Fibroblast of lung (primary cell): ENCODE measurements around the gene HMG20B. TPM values are rescaled to one million over a fixed set of nuclear protein-coding genes. Genes with fewer than 3 reads are reported as not detected.

Source experiments
- DNase-seq, 2 donors: peaks; one replicate each; pipeline versions ENCODE4 v3.0.0 to v3.0.0-alpha.2; 2010; ENCODE audit warnings: low read depth in 2 of 2
- H2AFZ ChIP-seq: 2 replicates; pipeline ENCODE4 v1.5.1; 2012; ENCODE audit warnings: low read length, control low read depth, inconsistent platforms
- H3K27ac ChIP-seq: 2 replicates; pipeline ENCODE4 v1.5.1; 2011; ENCODE audit warnings: low read length, control low read depth; ENCODE audit not compliant: insufficient read depth
- H3K27me3 ChIP-seq: 2 replicates; pipeline ENCODE4 v1.5.1; 2011; ENCODE audit warnings: mild to moderate bottlenecking, low read length; ENCODE audit not compliant: control insufficient read depth, insufficient read depth
- H3K36me3 ChIP-seq: 2 replicates; pipeline ENCODE4 v1.5.1; 2011; ENCODE audit warnings: low read length; ENCODE audit not compliant: control insufficient read depth, insufficient read depth
- H3K4me1 ChIP-seq: 2 replicates; pipeline ENCODE4 v1.5.1; 2011; ENCODE audit warnings: low read length; ENCODE audit not compliant: control insufficient read depth, insufficient read depth; ENCODE audit errors: extremely low read depth
- H3K4me2 ChIP-seq: 2 replicates; pipeline ENCODE4 v1.5.1; 2011; ENCODE audit warnings: low read length, control low read depth; ENCODE audit not compliant: insufficient read depth; ENCODE audit errors: extremely low read depth
- H3K4me3 ChIP-seq, 4 experiments: fragments of 200-600 bp in 1 of 4; sonication (generic) in 1 of 4; replicated peaks in 1 of 4; 2 replicates each; pipeline ENCODE4 v1.5.1; 2011 to 2016; ENCODE audit warnings: low read length in 4 of 4, low read depth in 3 of 4, mild to moderate bottlenecking in 3 of 4, control low read depth in 2 of 4, inconsistent platforms in 1 of 4, mixed read lengths in 1 of 4; ENCODE audit not compliant: insufficient read depth in 1 of 4; ENCODE audit errors: control extremely low read depth in 1 of 4
- H3K79me2 ChIP-seq: 2 replicates; pipeline ENCODE4 v1.5.1; 2012; ENCODE audit warnings: mild to moderate bottlenecking, low read length, inconsistent platforms; ENCODE audit not compliant: control insufficient read depth, insufficient read depth
- H3K9ac ChIP-seq: 2 replicates; pipeline ENCODE4 v1.5.1; 2011; ENCODE audit warnings: mild to moderate bottlenecking, low read length, control low read depth; ENCODE audit not compliant: insufficient read depth
- H3K9me3 ChIP-seq: 2 replicates; pipeline ENCODE4 v1.5.1; 2012; ENCODE audit warnings: low read depth, low read length; ENCODE audit not compliant: control insufficient read depth, insufficient read depth
- H4K20me1 ChIP-seq: 2 replicates; pipeline ENCODE4 v1.5.1; 2011; ENCODE audit warnings: low read length; ENCODE audit not compliant: control insufficient read depth, insufficient read depth; ENCODE audit errors: extremely low read depth
- CTCF ChIP-seq, 2 donors: IDR thresholded peaks in 1 of 2; conservative IDR thresholded peaks in 1 of 2; 1 replicate in 1 of 2; 2 replicates in 1 of 2; pipeline ENCODE4 v1.5.1; 2011 to 2012; ENCODE audit warnings: low read length in 2 of 2, control low read depth in 1 of 2, inconsistent platforms in 1 of 2, low read depth in 1 of 2, mild to moderate bottlenecking in 1 of 2
- EZH2 ChIP-seq: IDR thresholded peaks from 2 replicates; pipeline ENCODE4 v1.5.1; 2012; ENCODE audit warnings: low read length, control low read depth, mild to moderate bottlenecking; ENCODE audit errors: missing control alignments
- polyA plus RNA-seq, 2 donors: library from polyadenylated mRNA; depleted of rRNA in 1 of 2; stranded (reverse) in 1 of 2; unstranded in 1 of 2; fragments of >200 nt; gene quantifications; 2 replicates each; pipeline ENCODE4 v1.2.1, GENCODE V29; 2011 to 2012; ENCODE audit warnings: missing spikeins in 1 of 2
- total RNA-seq: library from RNA; depleted of rRNA; stranded (reverse); fragments of >200 nt; gene quantifications from 2 replicates; pipeline ENCODE4 v1.2.1, GENCODE V29; 2014

The HMG20B gene
- total and polyA plus RNA-seq, 2 donors (not counting 1 experiment from before 2014, with no cell fraction given) = 27.3 to 63.6 TPM

- no peak overlapping the region for H3K9ac ChIP-seq
- no peaks in the 10 kb centered on the region for H4K20me1 ChIP-seq
- H3K36me3 ChIP-seq = peaks cover 33% of the 10 kb centered on the region
Observed at GRCh38 chr19:3533033-3533432, 39.7 kb upstream of the HMG20B start.

GRCh38 chr19:3533563-3534216 lies 39.1 kb upstream of the HMG20B start:
- H3K27ac ChIP-seq = no peak overlapping the region
- H3K36me3 ChIP-seq = peaks cover 32% of the 10 kb centered on the region
- no peaks in the 10 kb centered on the region for H3K79me2 ChIP-seq
- H3K4me1 ChIP-seq = peaks cover under 1% of the 10 kb centered on the region
- no peak for DNase-seq
- no peaks in the 10 kb centered on the region for H4K20me1 ChIP-seq
- H3K27me3 ChIP-seq = no peaks in the 10 kb centered on the region
- no peak overlapping the region for H3K4me2 ChIP-seq
- no peaks in the 10 kb centered on the region for H3K9me3 ChIP-seq
- H3K9ac ChIP-seq = no peak overlapping the region
- no peak overlapping the region for H2AFZ ChIP-seq
- H3K4me3 ChIP-seq = no peak overlapping the region
- no peak for TF ChIP-seq CTCF (conservative IDR thresholded peaks at IDR 0.05 in 1 of 2, IDR thresholded peaks at IDR 0.05 in 1 of 2; ENCODE audit: low read depth in 1 of 2, low read length in 2 of 2)
- TF ChIP-seq EZH2 = no peak

More at GRCh38 chr19:3533033-3533432, 39.7 kb upstream of the HMG20B start:
- Histone ChIP-seq H3K9me3 (no peaks in the 10 kb centered on the region), H2AFZ (no peak overlapping the region), H3K4me1 (no peaks in the 10 kb centered on the region), H3K27me3 (no peaks in the 10 kb centered on the region), H3K4me3 (no peak overlapping the region), H3K27ac (no peak overlapping the region), H3K4me2 (no peak overlapping the region), H3K79me2 (no peaks in the 10 kb centered on the region)
- no peak for DNase-seq
- TF ChIP-seq EZH2 (no peak), CTCF (conservative IDR thresholded peaks at IDR 0.05 in 1 of 2, IDR thresholded peaks at IDR 0.05 in 1 of 2; ENCODE audit: low read depth in 1 of 2, low read length in 2 of 2) (no peak)

GRCh38 chr19:3534375-3535234 lies 38.1 kb upstream of the HMG20B start:
- Histone ChIP-seq H3K27ac (no peak overlapping the region), H3K9ac (no peak overlapping the region), H3K4me3 (no peak overlapping the region), H4K20me1 (no peaks in the 10 kb centered on the region), H3K79me2 (no peaks in the 10 kb centered on the region), H2AFZ (no peak overlapping the region), H3K27me3 (no peaks in the 10 kb centered on the region), H3K9me3 (no peaks in the 10 kb centered on the region), H3K4me1 (peaks cover 5% of the 10 kb centered on the region), H3K36me3 (peaks cover 38% of the 10 kb centered on the region), H3K4me2 (no peak overlapping the region)
- no peak for DNase-seq
- no peak for TF ChIP-seq CTCF (conservative IDR thresholded peaks at IDR 0.05 in 1 of 2, IDR thresholded peaks at IDR 0.05 in 1 of 2; ENCODE audit: low read depth in 1 of 2, low read length in 2 of 2)
- TF ChIP-seq EZH2 = no peak
